Nasal cavity respiratory epithelium epithelial cell of viscerocranial mucosa (primary cell): ENCODE measurements around the gene EEPD1. TPM values are rescaled to one million over a fixed set of nuclear protein-coding genes. Genes with fewer than 3 reads are reported as not detected.

Source experiments
- total RNA-seq: library from RNA; depleted of rRNA; stranded (reverse); fragments of >200 nt; gene quantifications from 2 replicates; pipeline ENCODE4 v1.2.3, GENCODE V29; 2014

Gene EEPD1
- total RNA-seq: 2.1 and 3.5 TPM in 2 replicates

DNA sequence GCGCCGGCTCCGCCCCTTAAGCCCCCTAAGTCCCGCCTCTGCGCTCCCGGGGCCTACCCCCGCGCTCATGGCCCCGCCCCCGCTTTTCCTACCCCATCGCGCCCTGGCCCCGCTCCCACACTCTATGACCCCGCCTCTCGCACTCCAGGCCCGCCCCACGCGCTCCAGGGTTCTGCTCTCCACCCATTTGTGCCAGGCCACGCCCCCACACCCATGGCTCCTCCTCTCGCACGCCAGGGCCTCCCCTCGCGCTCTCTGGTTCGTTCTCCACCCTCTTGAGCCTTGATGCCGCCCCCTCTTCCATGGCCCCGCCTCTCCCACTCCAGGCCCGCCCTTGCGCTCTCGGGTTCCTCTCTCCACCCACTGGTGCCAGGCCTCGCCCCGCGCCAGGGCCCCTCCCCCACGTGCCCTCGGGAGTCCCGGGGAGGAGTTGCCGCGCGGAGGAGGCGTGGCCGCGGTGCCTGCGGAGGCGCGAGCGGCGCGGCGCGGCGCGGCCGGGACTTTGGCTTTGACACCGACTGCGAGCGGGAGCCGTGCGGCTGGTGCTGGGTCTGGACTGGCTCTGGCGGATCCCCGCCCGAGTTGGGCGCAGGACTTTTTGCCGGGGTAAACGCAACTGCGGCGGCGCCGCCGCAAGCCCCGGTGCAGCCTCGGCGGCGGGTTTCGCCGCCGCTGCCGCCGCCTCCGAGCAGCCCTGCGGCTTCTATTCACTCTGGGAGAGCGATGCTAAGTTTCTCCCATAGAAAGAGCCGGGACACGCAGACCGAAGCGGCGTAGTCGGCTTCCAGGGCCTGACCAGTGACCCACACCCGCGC, at the start of gene EEPD1:
TSS of gene EEPD1 (plus strand) at position 499 of the 815 bp plus-strand sequence. CDS start 1,071 bp downstream, outside the sequence.

Other genes starting within 250 kb of the EEPD1 start
- 0.78 and 1.4 TPM in 2 replicates for gene ANLN, start 236.6 kb downstream of the EEPD1 start, total RNA-seq